SK-N-SH (cell line): ENCODE data around the gene FCRL4. TPM values are rescaled to one million over a fixed set of nuclear protein-coding genes. Genes with fewer than 3 reads are reported as not detected.

Experiments used
- CTCF ChIA-PET: fragments of 300-600, 350-600 bp; formaldehyde crosslinking; extraction: SDS; loops from one replicate; lab custom pipeline; 2021; lab: Yijun Ruan, JAX
- POLR2A ChIA-PET: fragments of 350-600 bp; sonication (Branson Sonifier 250); formaldehyde crosslinking; extraction: SDS; loops from one replicate; lab custom pipeline; 2020; ENCODE audit warnings: antibody characterized with exemption, inconsistent platforms; lab: Yijun Ruan, JAX
- DNase-seq: peaks from one replicate; pipeline ENCODE4 v3.0.0; 2012
- H2AFZ ChIP-seq: fragments of 200-600 bp; sonication (generic); 2 replicates; pipeline ENCODE4 v1.8.1; 2016; ENCODE audit warnings: antibody characterized with exemption, mild to moderate bottlenecking, low read depth
- H3F3A ChIP-seq: fragments of 200-600 bp; sonication (generic); replicated peaks from 2 replicates; pipeline ENCODE3; 2016; ENCODE audit warnings: antibody characterized with exemption, mild to moderate bottlenecking; ENCODE audit not compliant: insufficient read depth
- H3K27ac ChIP-seq, 2 experiments: fragments of 200-500 bp in 1 of 2; fragments of 200-600 bp in 1 of 2; sonication (Bioruptor generic) in 1 of 2; sonication (generic), shearing (Covaris generic) in 1 of 2; 2 replicates each; pipeline versions ENCODE4 v1.5.1 to v1.6.1; 2014 to 2016; ENCODE audit warnings: low read depth in 2 of 2, inconsistent platforms in 1 of 2, low read length in 1 of 2, mild to moderate bottlenecking in 1 of 2, mixed read lengths in 1 of 2
- H3K27me3 ChIP-seq: fragments of 200-600 bp; sonication (generic), shearing (Covaris generic); 2 replicates; pipeline ENCODE4 v1.6.1; 2016; ENCODE audit warnings: mixed run types; ENCODE audit not compliant: insufficient read depth
- H3K36me3 ChIP-seq, 2 experiments: fragments of 200-500 bp in 1 of 2; fragments of 200-600 bp in 1 of 2; sonication (Bioruptor generic) in 1 of 2; sonication (generic) in 1 of 2; replicated peaks in 1 of 2; 2 replicates each; pipeline versions ENCODE3 to v1.5.1; 2014 to 2016; ENCODE audit warnings: low read length in 1 of 2, mild to moderate bottlenecking in 1 of 2; ENCODE audit not compliant: insufficient read depth in 2 of 2, control insufficient read depth in 1 of 2
- H3K4me1 ChIP-seq, 2 experiments: fragments of 200-500 bp in 1 of 2; fragments of 200-600 bp in 1 of 2; sonication (Bioruptor generic) in 1 of 2; sonication (generic), shearing (Covaris generic) in 1 of 2; 2 replicates each; pipeline versions ENCODE4 v1.5.1 to v1.6.1; 2014 to 2016; ENCODE audit warnings: low read depth in 1 of 2, low read length in 1 of 2, mixed run types in 1 of 2; ENCODE audit not compliant: insufficient read depth in 2 of 2, control insufficient read depth in 1 of 2
- H3K4me2 ChIP-seq: fragments of 200-600 bp; sonication (generic), shearing (Covaris generic); 2 replicates; pipeline ENCODE4 v1.6.1; 2017; ENCODE audit warnings: mixed run types
- H3K4me3 ChIP-seq, 2 experiments: fragments of 200-500 bp in 1 of 2; fragments of 200-600 bp in 1 of 2; sonication (Bioruptor generic) in 1 of 2; sonication (generic), shearing (Covaris generic) in 1 of 2; 2 replicates each; pipeline versions ENCODE4 v1.5.1 to v1.8.1; 2014 to 2016; ENCODE audit warnings: low read depth in 2 of 2, inconsistent platforms in 1 of 2, low read length in 1 of 2, mild to moderate bottlenecking in 1 of 2, mixed read lengths in 1 of 2, moderate library complexity in 1 of 2
- H3K79me2 ChIP-seq: fragments of 200-600 bp; sonication (generic); 2 replicates; pipeline ENCODE4 v1.8.1; 2017; ENCODE audit warnings: mild to moderate bottlenecking; ENCODE audit not compliant: insufficient read depth
- H3K9ac ChIP-seq: fragments of 200-600 bp; sonication (generic); 2 replicates; pipeline ENCODE4 v1.6.1; 2017; ENCODE audit warnings: mixed run types
- H3K9me2 ChIP-seq: fragments of 200-600 bp; sonication (generic); 2 replicates; pipeline ENCODE4 v1.6.1; 2017; ENCODE audit warnings: mixed run types
- H3K9me3 ChIP-seq: fragments of 200-600 bp; sonication (generic); 2 replicates; pipeline ENCODE4 v1.6.1; 2017; ENCODE audit warnings: mixed run types, mild to moderate bottlenecking, moderate library complexity
- H4K20me1 ChIP-seq: fragments of 200-600 bp; sonication (generic); 2 replicates; pipeline ENCODE4 v1.6.1; 2017; ENCODE audit warnings: mild to moderate bottlenecking, mixed run types; ENCODE audit not compliant: insufficient read depth
- CHD2 ChIP-seq: fragments of 150-350 bp; IDR thresholded peaks from 2 replicates; pipeline ENCODE4 v1.6.1; 2018; ENCODE audit warnings: low read length; ENCODE audit not compliant: partially characterized antibody
- FOSL2 ChIP-seq: IDR thresholded peaks from 2 replicates; pipeline ENCODE4 v1.4.0; 2012; ENCODE audit warnings: low read depth, mild to moderate bottlenecking, moderate library complexity, borderline replicate concordance
- FOXJ3 ChIP-seq: sonication (generic); formaldehyde crosslinking; IDR thresholded peaks from 2 replicates; pipeline ENCODE4 v1.5.1; 2020; ENCODE audit warnings: mild to moderate bottlenecking, missing genetic modification reagents
- FOXM1 ChIP-seq: IDR thresholded peaks from 2 replicates; pipeline ENCODE4 v1.4.0; 2012; ENCODE audit warnings: low read depth, mild to moderate bottlenecking
- GATA2 ChIP-seq: sonication (generic); formaldehyde crosslinking; IDR thresholded peaks from 2 replicates; pipeline ENCODE4 v1.5.0; 2020; ENCODE audit warnings: mild to moderate bottlenecking, missing genetic modification reagents
- IRF3 ChIP-seq: fragments of 150-350 bp; IDR thresholded peaks from 2 replicates; pipeline ENCODE4 v1.6.1; 2016; ENCODE audit warnings: mild to moderate bottlenecking, low read depth, low read length
- MEF2A ChIP-seq: IDR thresholded peaks from 2 replicates; pipeline ENCODE4 v1.4.0; 2012; ENCODE audit warnings: low read depth, borderline replicate concordance
- MXI1 ChIP-seq: IDR thresholded peaks from 2 replicates; pipeline ENCODE4 v1.6.1; 2012; ENCODE audit warnings: mild to moderate bottlenecking, low read depth, low read length, improper control_type of control experiment
- NFIC ChIP-seq: IDR thresholded peaks from 2 replicates; pipeline ENCODE4 v1.4.0; 2012; ENCODE audit warnings: borderline replicate concordance
- RCOR1 ChIP-seq: fragments of 150-350 bp; IDR thresholded peaks from 2 replicates; pipeline ENCODE4 v1.6.1; 2017; ENCODE audit warnings: antibody characterized with exemption, low read length
- REST ChIP-seq: IDR thresholded peaks from 2 replicates; pipeline ENCODE4 v1.6.1; 2012; ENCODE audit warnings: mild to moderate bottlenecking, low read depth, low read length, moderate library complexity
- RFX5 ChIP-seq: IDR thresholded peaks from 2 replicates; pipeline ENCODE4 v1.6.1; 2012; ENCODE audit warnings: mild to moderate bottlenecking, improper control_type of control experiment, low read length
- RXRA ChIP-seq: IDR thresholded peaks from 2 replicates; pipeline ENCODE4 v1.4.0; 2012; ENCODE audit warnings: low read depth, mild to moderate bottlenecking, borderline replicate concordance
- SMC3 ChIP-seq: IDR thresholded peaks from 2 replicates; pipeline ENCODE4 v1.6.1; 2012; ENCODE audit warnings: low read depth, low read length, improper control_type of control experiment
- TAF1 ChIP-seq: IDR thresholded peaks from 2 replicates; pipeline ENCODE4 v1.6.1; 2012; ENCODE audit warnings: low read depth, mild to moderate bottlenecking, low read length, moderate library complexity, borderline replicate concordance
- TEAD4 ChIP-seq: IDR thresholded peaks from 2 replicates; pipeline ENCODE4 v1.4.0; 2012; ENCODE audit warnings: mild to moderate bottlenecking, borderline replicate concordance; ENCODE audit not compliant: insufficient read depth
- WGBS: methylation state at CpG from one replicate; pipeline ENCODE4 v1.1.6; 2017; ENCODE audit warnings: low lambda C conversion rate; 5-methylcytosine and 5-hydroxymethylcytosine counted together
- polyA plus RNA-seq, 3 experiments: library from polyadenylated mRNA; depleted of rRNA; stranded (reverse); fragments of >200 nt; gene quantifications; 2 replicates each; pipeline ENCODE4 v1.2.3, GENCODE V29; 2012
- TF ChIP-seq, protein P1 (sequence below): fragments of 200-600 bp; sonication (generic); IDR thresholded peaks from 2 replicates; pipeline ENCODE4 v1.6.1; 2017; ENCODE audit warnings: antibody characterized with exemption, mild to moderate bottlenecking, moderate library complexity

Gene FCRL4
- polyA plus RNA-seq, 1 of the 3 experiments (the other 2 are of a cell fraction) = not detected

- Histone ChIP-seq H3K27me3 (peaks cover 9% of the 10 kb centered on the region; the same call in 1 of the 2 replicates), H3K4me3 (no peak overlapping the region), H3K9me2 (no peaks in the 10 kb centered on the region), H3K27ac (no peak overlapping the region), H3K4me2 (no peak overlapping the region), H3K9ac (no peak overlapping the region), H2AFZ (no peak overlapping the region), H3K79me2 (no peaks in the 10 kb centered on the region), H3K9me3 (no peaks in the 10 kb centered on the region), H3K4me1 (no peaks in the 10 kb centered on the region), H4K20me1 (no peaks in the 10 kb centered on the region), H3K36me3 (no peaks in the 10 kb centered on the region), H3F3A (no peaks in the 10 kb centered on the region)
- POLR2A ChIA-PET = no interaction called here
- DNase-seq = no peak
- 0% methylated on average over 2 of the region's 2 CpGs for WGBS
- TF ChIP-seq SMC3 (no peak), NFIC (no peak), REST (no peak)
- CTCF ChIA-PET = interaction anchor here (1.2 to 3.1 kb wide), 2 partner anchors 13 to 18 kb away, joined by 3 to 14 read pairs; no protein-coding TSS in a partner anchor
Measured at GRCh38 chr1:157562515-157562914, 35.4 kb downstream of the FCRL4 start.

DNA sequence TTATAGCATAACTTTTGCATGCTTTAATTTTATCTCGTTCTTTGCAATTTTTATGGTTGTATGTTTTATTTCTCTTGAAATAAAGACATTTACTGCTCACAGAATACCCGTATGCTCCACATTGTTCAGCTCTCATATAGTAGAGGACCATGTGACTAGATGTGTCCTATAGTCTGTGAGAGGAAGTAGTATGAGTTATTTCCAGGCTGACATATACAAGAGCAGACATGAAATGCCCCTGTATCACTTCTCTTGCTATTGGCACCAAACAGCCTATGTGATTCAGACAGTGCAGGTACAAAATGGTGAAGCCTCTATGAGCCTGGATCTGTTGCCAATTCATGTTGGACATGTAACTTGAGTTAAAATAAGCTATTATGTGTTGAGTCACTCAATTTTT lies 39.8 kb downstream of the FCRL4 start:
- Histone ChIP-seq H4K20me1 (no peaks in the 10 kb centered on the region), H3K27ac (no peak overlapping the region), H3F3A (no peaks in the 10 kb centered on the region), H3K9me3 (no peaks in the 10 kb centered on the region), H3K4me1 (no peaks in the 10 kb centered on the region), H3K79me2 (no peaks in the 10 kb centered on the region), H3K27me3 (no peaks in the 10 kb centered on the region; the same call in 1 of the 2 replicates), H3K4me3 (no peak overlapping the region), H3K4me2 (no peak overlapping the region), H3K9me2 (no peaks in the 10 kb centered on the region), H3K36me3 (no peaks in the 10 kb centered on the region), H3K9ac (no peak overlapping the region), H2AFZ (no peak overlapping the region)
- DNase-seq = no peak
- CTCF ChIA-PET = interaction anchor here (1.0 kb wide), 1 partner anchor 22 kb away, joined by 4 read pairs; no protein-coding TSS in a partner anchor
- 2% methylated on average over 2 of the region's 2 CpGs for WGBS
- POLR2A ChIA-PET = no interaction called here
- TF ChIP-seq RCOR1 (no peak), GATA2 (CRISPR knock-in tag) (no peak), MXI1 (no peak), REST (no peak), RXRA (no peak), NFIC (no peak), IRF3 (no peak), FOSL2 (no peak), MEF2A (no peak), CHD2 (no peak), FOXJ3 (CRISPR knock-in tag) (no peak), TAF1 (no peak), TEAD4 (no peak), FOXM1 (no peak), RFX5 (no peak)
- TF ChIP-seq, protein P1, sequence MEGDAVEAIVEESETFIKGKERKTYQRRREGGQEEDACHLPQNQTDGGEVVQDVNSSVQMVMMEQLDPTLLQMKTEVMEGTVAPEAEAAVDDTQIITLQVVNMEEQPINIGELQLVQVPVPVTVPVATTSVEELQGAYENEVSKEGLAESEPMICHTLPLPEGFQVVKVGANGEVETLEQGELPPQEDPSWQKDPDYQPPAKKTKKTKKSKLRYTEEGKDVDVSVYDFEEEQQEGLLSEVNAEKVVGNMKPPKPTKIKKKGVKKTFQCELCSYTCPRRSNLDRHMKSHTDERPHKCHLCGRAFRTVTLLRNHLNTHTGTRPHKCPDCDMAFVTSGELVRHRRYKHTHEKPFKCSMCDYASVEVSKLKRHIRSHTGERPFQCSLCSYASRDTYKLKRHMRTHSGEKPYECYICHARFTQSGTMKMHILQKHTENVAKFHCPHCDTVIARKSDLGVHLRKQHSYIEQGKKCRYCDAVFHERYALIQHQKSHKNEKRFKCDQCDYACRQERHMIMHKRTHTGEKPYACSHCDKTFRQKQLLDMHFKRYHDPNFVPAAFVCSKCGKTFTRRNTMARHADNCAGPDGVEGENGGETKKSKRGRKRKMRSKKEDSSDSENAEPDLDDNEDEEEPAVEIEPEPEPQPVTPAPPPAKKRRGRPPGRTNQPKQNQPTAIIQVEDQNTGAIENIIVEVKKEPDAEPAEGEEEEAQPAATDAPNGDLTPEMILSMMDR = no peak
